GM12875 (cell line): ENCODE results near the gene STAB2.

ENCODE experiments used
- H3K4me3 ChIP-seq: one replicate; pipeline ENCODE4 v1.5.1; 2011; ENCODE audit warnings: low read depth, low read length, control low read depth
- CTCF ChIP-seq: IDR thresholded peaks from 2 replicates; pipeline ENCODE4 v1.5.1; 2011; ENCODE audit warnings: low read depth, mild to moderate bottlenecking, control low read depth, inconsistent platforms, low read length, moderate library complexity, borderline replicate concordance; ENCODE audit not compliant: insufficient read depth

The STAB2 gene

DNA sequence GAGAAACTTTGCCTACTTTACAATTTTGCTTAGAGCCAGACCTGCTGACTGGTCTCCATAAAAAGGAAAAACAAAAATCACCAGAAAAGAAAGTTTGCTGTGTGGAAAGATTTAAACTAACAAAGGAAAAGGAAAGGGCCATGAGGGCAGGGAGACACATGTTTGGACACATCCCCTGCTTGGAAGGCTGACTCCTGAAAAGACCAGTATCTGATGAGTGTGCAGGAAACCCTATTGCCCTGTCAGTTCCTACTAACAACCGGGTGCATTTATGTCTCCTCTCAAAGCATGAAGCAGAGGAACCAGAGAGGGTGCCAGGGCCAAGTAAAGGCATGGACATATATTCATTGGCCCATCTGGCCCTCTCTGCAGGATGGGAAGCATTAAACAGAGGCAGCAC lies 7.0 kb upstream of the STAB2 start:
- no peak overlapping the region for H3K4me3 ChIP-seq
- no peak for TF ChIP-seq CTCF

GRCh38 chr12:103583008-103583407 lies 4.1 kb upstream of the STAB2 start:
- no peak overlapping the region for H3K4me3 ChIP-seq

DNA sequence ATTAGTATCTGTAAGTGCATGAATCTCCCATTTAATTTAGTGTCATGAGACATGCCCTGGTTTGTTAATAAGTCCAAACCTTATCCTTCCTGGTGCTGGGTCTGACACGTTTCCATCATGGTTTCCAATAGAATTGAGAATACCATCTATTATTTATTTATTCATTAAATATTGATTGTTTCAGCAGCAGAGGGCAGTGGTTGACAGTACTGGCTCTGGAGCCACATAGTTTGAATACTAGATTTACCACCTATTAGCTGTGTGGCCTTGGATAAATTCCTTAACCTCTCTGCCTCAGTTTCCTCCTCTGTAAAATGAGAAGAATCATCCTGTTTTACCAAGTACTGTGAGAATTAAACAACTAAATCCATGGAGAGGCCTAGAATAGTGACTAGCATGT lies 941 bp upstream of the STAB2 start:
- H3K4me3 ChIP-seq, result no peak overlapping the region
- TF ChIP-seq CTCF, result 0 out of 2 replicates have a peak, but pooled peaks have one; percentile 10

More at GRCh38 chr12:103583008-103583407, 4.1 kb upstream of the STAB2 start:
- no peak for TF ChIP-seq CTCF

GRCh38 chr12:103588680-103589079 lies 1.6 kb downstream of the STAB2 start:
- no peak for TF ChIP-seq CTCF
- H3K4me3 ChIP-seq, result no peak overlapping the region

- no peak for TF ChIP-seq CTCF
- no peak overlapping the region for H3K4me3 ChIP-seq
These were observed 2.4 kb downstream of the STAB2 start for GRCh38 chr12:103589517-103589916.

- TF ChIP-seq CTCF, result no peak
- no peak overlapping the region for H3K4me3 ChIP-seq
These were observed 3.2 kb downstream of the STAB2 start for GRCh38 chr12:103590271-103590670.

- no peak for TF ChIP-seq CTCF
- no peak overlapping the region for H3K4me3 ChIP-seq
These were observed 9.9 kb downstream of the STAB2 start for GRCh38 chr12:103596981-103597380.
